Parathyroid adenoma (tissue), 2 donors: Measurements from ENCODE around the gene SDR42E2.
"Not testable (repeated sequence)": the region's sequence is repeated elsewhere in the genome, so short reads cannot be mapped to it uniquely, and the experiment has no call there.

Experiments used
- H2AFZ ChIP-seq: fragments of 300-600 bp; sonication (generic); one replicate; pipeline ENCODE4 v1.7.0; 2017; ENCODE audit warnings: antibody characterized with exemption, mild to moderate bottlenecking
- H3K27ac ChIP-seq: fragments of 300-600 bp; sonication (generic); one replicate; pipeline ENCODE4 v1.7.0; 2017
- H3K27me3 ChIP-seq: fragments of 300-600 bp; sonication (generic); one replicate; pipeline ENCODE4 v1.7.0; 2017; ENCODE audit warnings: low read length; ENCODE audit not compliant: control insufficient read depth, insufficient read depth
- H3K36me3 ChIP-seq: fragments of 300-600 bp; sonication (generic); one replicate; pipeline ENCODE4 v1.7.0; 2017; ENCODE audit warnings: low read length; ENCODE audit not compliant: control insufficient read depth, insufficient read depth
- H3K4me1 ChIP-seq: fragments of 300-600 bp; sonication (generic); one replicate; pipeline ENCODE4 v1.7.0; 2017; ENCODE audit warnings: control low read depth
- H3K4me2 ChIP-seq: fragments of 300-600 bp; sonication (generic); one replicate; pipeline ENCODE4 v1.7.0; 2017; ENCODE audit warnings: low read length
- H3K4me3 ChIP-seq: fragments of 300-600 bp; sonication (generic); one replicate; pipeline ENCODE4 v1.7.0; 2017; ENCODE audit warnings: low read depth, low read length
- H3K79me2 ChIP-seq: fragments of 300-600 bp; sonication (generic); one replicate; pipeline ENCODE4 v1.7.0; 2017; ENCODE audit warnings: control low read depth
- H3K9ac ChIP-seq: fragments of 300-600 bp; sonication (generic); one replicate; pipeline ENCODE4 v1.7.0; 2017; ENCODE audit warnings: mild to moderate bottlenecking
- H3K9me3 ChIP-seq: fragments of 300-600 bp; sonication (generic); one replicate; pipeline ENCODE4 v1.7.0; 2017; ENCODE audit warnings: low read length; ENCODE audit not compliant: control insufficient read depth
- CTCF ChIP-seq: fragments of 300-600 bp; sonication (generic); IDR thresholded peaks from one replicate; pipeline ENCODE4 v1.7.0; 2017; ENCODE audit warnings: antibody characterized with exemption, mild to moderate bottlenecking
- donor health status: primary hyperparathyroidism.

Gene SDR42E2

GRCh38 chr16:22216191-22216831, 54.0 kb downstream of the SDR42E2 start:
- Histone ChIP-seq H3K9ac (no peak overlapping the region), H3K36me3 (no peaks in the 10 kb centered on the region), H3K27ac (no peak overlapping the region), H3K4me2 (no peak overlapping the region), H3K27me3 (no peaks in the 10 kb centered on the region), H3K4me3 (no peak overlapping the region), H3K4me1 (peaks cover 4% of the 10 kb centered on the region), H3K79me2 (no peaks in the 10 kb centered on the region), H2AFZ (no peak overlapping the region), H3K9me3 (no peaks in the 10 kb centered on the region)
- TF ChIP-seq CTCF: no peak

- H3K36me3 ChIP-seq, H3K4me2 ChIP-seq, H3K4me3 ChIP-seq, H3K9ac ChIP-seq, H3K4me1 ChIP-seq, H2AFZ ChIP-seq, H3K27ac ChIP-seq, H3K9me3 ChIP-seq, H3K27me3 ChIP-seq, H3K79me2 ChIP-seq: not testable (repeated sequence)
These were observed 54.5 kb downstream of the SDR42E2 start for GRCh38 chr16:22216832-22217225.

GRCh38 chr16:22217890-22218730, 55.8 kb downstream of the SDR42E2 start:
- Histone ChIP-seq H3K27me3 (no peaks in the 10 kb centered on the region), H3K79me2 (no peaks in the 10 kb centered on the region), H3K9ac (no peak overlapping the region), H3K4me1 (peaks cover 4% of the 10 kb centered on the region), H3K27ac (no peak overlapping the region), H3K4me3 (no peak overlapping the region), H2AFZ (no peak overlapping the region), H3K4me2 (no peak overlapping the region), H3K9me3 (no peaks in the 10 kb centered on the region), H3K36me3 (no peaks in the 10 kb centered on the region)
- no peak for TF ChIP-seq CTCF

GRCh38 chr16:22219389-22220068, 57.2 kb downstream of the SDR42E2 start:
- TF ChIP-seq CTCF: no peak

GRCh38 chr16:22220069-22220440, 57.7 kb downstream of the SDR42E2 start:
- no peaks in the 10 kb centered on the region for H3K27me3 ChIP-seq
- no peak overlapping the region for H3K9ac ChIP-seq
- no peak overlapping the region for H3K27ac ChIP-seq
- peaks cover 4% of the 10 kb centered on the region for H3K4me1 ChIP-seq
- H3K79me2 ChIP-seq: no peaks in the 10 kb centered on the region
- no peak overlapping the region for H3K4me3 ChIP-seq
- no peak overlapping the region for H3K4me2 ChIP-seq
- H3K36me3 ChIP-seq: no peaks in the 10 kb centered on the region
- TF ChIP-seq CTCF: no peak
- no peaks in the 10 kb centered on the region for H3K9me3 ChIP-seq
- H2AFZ ChIP-seq: no peak overlapping the region

More at GRCh38 chr16:22219389-22220068, 57.2 kb downstream of the SDR42E2 start:
- H2AFZ ChIP-seq: no peak overlapping the region
- H3K4me1 ChIP-seq: peaks cover 4% of the 10 kb centered on the region
- no peak overlapping the region for H3K9ac ChIP-seq
- no peaks in the 10 kb centered on the region for H3K27me3 ChIP-seq
- H3K36me3 ChIP-seq: no peaks in the 10 kb centered on the region
- H3K4me3 ChIP-seq: no peak overlapping the region
- no peaks in the 10 kb centered on the region for H3K9me3 ChIP-seq
- no peak overlapping the region for H3K4me2 ChIP-seq
- H3K79me2 ChIP-seq: no peaks in the 10 kb centered on the region
- H3K27ac ChIP-seq: no peak overlapping the region
